HepG2 (cell line): Measurements from ENCODE around the gene TOR4A. TPM values are rescaled to one million over a fixed set of nuclear protein-coding genes. Genes with fewer than 3 reads are reported as not detected.

Source experiments
- DZIP1 ChIP-seq: sonication (generic); formaldehyde crosslinking; IDR thresholded peaks from 2 replicates; pipeline ENCODE4 v1.5.0; 2020; ENCODE audit warnings: mild to moderate bottlenecking, missing genetic modification reagents
- EED ChIP-seq: sonication (generic); formaldehyde crosslinking; IDR thresholded peaks from 2 replicates; pipeline ENCODE4 v1.5.0; 2020; ENCODE audit warnings: mild to moderate bottlenecking, missing genetic modification reagents
- ETS1 ChIP-seq: sonication (generic); formaldehyde crosslinking; IDR thresholded peaks from 2 replicates; pipeline ENCODE4 v1.4.0; 2020; ENCODE audit warnings: missing genetic modification reagents
- EZH2 ChIP-seq: conservative IDR thresholded peaks from 2 replicates; pipeline ENCODE4 v1.6.1; 2012; ENCODE audit warnings: mild to moderate bottlenecking, low read depth, low read length, moderate library complexity
- HDAC1 ChIP-seq: sonication (generic); formaldehyde crosslinking; IDR thresholded peaks from 2 replicates; pipeline ENCODE4 v1.5.1; 2020; ENCODE audit warnings: mild to moderate bottlenecking, missing genetic modification reagents
- HNF4A ChIP-seq: sonication (generic); formaldehyde crosslinking; IDR thresholded peaks from 2 replicates; pipeline ENCODE4 v1.4.0; 2020; ENCODE audit warnings: missing genetic modification reagents
- HNRNPH1 ChIP-seq: fragments of 200-400 bp; formaldehyde crosslinking; optimal IDR thresholded peaks from 2 replicates; pipeline ENCODE3; 2017; ENCODE audit warnings: mild to moderate bottlenecking, low read depth, low read length
- NBN ChIP-seq: fragments of 450-650 bp; conservative IDR thresholded peaks from 2 replicates; pipeline ENCODE4 v1.6.1; 2017
- NFIC ChIP-seq: IDR thresholded peaks from 2 replicates; pipeline ENCODE4 v1.6.1; 2012; ENCODE audit warnings: mild to moderate bottlenecking, low read length, inconsistent platforms
- POGZ ChIP-seq: sonication (generic); formaldehyde crosslinking; IDR thresholded peaks from 2 replicates; pipeline ENCODE4 v1.4.0; 2020; ENCODE audit warnings: mild to moderate bottlenecking, missing genetic modification reagents
- RAD21 ChIP-seq: fragments of 450-650 bp; formaldehyde crosslinking; IDR thresholded peaks from 2 replicates; pipeline ENCODE4 v1.5.0; 2020; ENCODE audit warnings: mild to moderate bottlenecking
- RXRA ChIP-seq: sonication (generic); formaldehyde crosslinking; IDR thresholded peaks from 2 replicates; pipeline ENCODE4 v1.5.1; 2020; ENCODE audit warnings: missing genetic modification reagents
- SIN3B ChIP-seq: fragments of 150-350 bp; IDR thresholded peaks from 2 replicates; pipeline ENCODE4 v1.6.1; 2014; ENCODE audit warnings: low read length
- SKI ChIP-seq: fragments of 450-650 bp; IDR thresholded peaks from one replicate; pipeline ENCODE4 v1.6.1; 2018; ENCODE audit warnings: mild to moderate bottlenecking; ENCODE audit not compliant: partially characterized antibody
- TOPORS ChIP-seq: sonication (generic); formaldehyde crosslinking; IDR thresholded peaks from 2 replicates; pipeline ENCODE4 v1.8.0; 2023; ENCODE audit warnings: mild to moderate bottlenecking, missing genetic modification reagents
- YEATS4 ChIP-seq: sonication (generic); formaldehyde crosslinking; IDR thresholded peaks from 2 replicates; pipeline ENCODE4 v1.4.0; 2020; ENCODE audit warnings: missing genetic modification reagents, borderline replicate concordance
- ZBTB3 ChIP-seq: sonication (generic); formaldehyde crosslinking; IDR thresholded peaks from 2 replicates; pipeline ENCODE4 v1.4.0; 2020; ENCODE audit warnings: low read depth, mild to moderate bottlenecking, moderate library complexity, missing genetic modification reagents, borderline replicate concordance
- ZBTB44 ChIP-seq: sonication (generic); formaldehyde crosslinking; IDR thresholded peaks from 2 replicates; pipeline ENCODE4 v1.4.0; 2020; ENCODE audit warnings: missing genetic modification reagents
- ZNF10 ChIP-seq: sonication (generic); formaldehyde crosslinking; IDR thresholded peaks from 2 replicates; pipeline ENCODE4 v1.4.0; 2020; ENCODE audit warnings: mild to moderate bottlenecking, low read depth, missing genetic modification reagents, borderline replicate concordance
- ZNF275 ChIP-seq: sonication (generic); formaldehyde crosslinking; IDR thresholded peaks from 2 replicates; pipeline ENCODE4 v1.8.0; 2022; ENCODE audit warnings: missing genetic modification reagents, mild to moderate bottlenecking, inconsistent platforms, borderline replicate concordance
- ZNF3 ChIP-seq: IDR thresholded peaks from 2 replicates; pipeline ENCODE4 v1.7.0; 2017; ENCODE audit warnings: inconsistent platforms
- ZNF430 ChIP-seq: sonication (generic); formaldehyde crosslinking; IDR thresholded peaks from 2 replicates; pipeline ENCODE4 v1.9.0; 2021; ENCODE audit warnings: mild to moderate bottlenecking, missing genetic modification reagents
- ZNF431 ChIP-seq: sonication (generic); formaldehyde crosslinking; IDR thresholded peaks from 2 replicates; pipeline ENCODE4 v1.9.0; 2022; ENCODE audit warnings: missing genetic modification reagents, low read depth, mild to moderate bottlenecking, borderline replicate concordance
- ZNF605 ChIP-seq: sonication (generic); formaldehyde crosslinking; IDR thresholded peaks from 2 replicates; pipeline ENCODE4 v1.8.0; 2022; ENCODE audit warnings: mild to moderate bottlenecking, missing genetic modification reagents
- ZNF777 ChIP-seq: sonication (generic); formaldehyde crosslinking; IDR thresholded peaks from 2 replicates; pipeline ENCODE4 v1.4.0; 2020; ENCODE audit warnings: missing genetic modification reagents
- polyA plus RNA-seq, 8 experiments: library from polyadenylated mRNA; depleted of rRNA in 3 of 8; stranded (reverse) in 7 of 8; unstranded in 1 of 8; fragments of >200 nt; fragmentation: Illumina TruSeq in 4 of 8; extraction: Trizol in 4 of 8; gene quantifications; 2 replicates each; pipeline versions ENCODE4 v1.2.1 to v1.2.3, GENCODE V29; 2011 to 2016; ENCODE audit warnings: low read depth in 4 of 8, missing spikeins in 1 of 8, mixed read lengths in 1 of 8; ENCODE audit not compliant: insufficient read depth in 1 of 8
- total RNA-seq, 5 experiments: library from RNA; depleted of rRNA; stranded (reverse); fragments of >200 nt; fragmentation: Illumina TruSeq; extraction: Trizol; gene quantifications; 2 replicates each; pipeline ENCODE4 v1.2.3, GENCODE V29; 2016; ENCODE audit warnings: low read depth in 1 of 5

The TOR4A gene
- total and polyA plus RNA-seq, 2 of the 13 experiments (the other 11 are each of a cell fraction or from before 2014, with no cell fraction given), result 11.1 to 14.2 TPM

GRCh38 chr9:137254624-137255447 is 22.7 kb upstream of the TOR4A start, which contains the start of gene NELFB (continued):
- TF ChIP-seq EZH2 (no peak), ZBTB3 (CRISPR knock-in tag) (no peak), HDAC1 (CRISPR knock-in tag) (no peak; the same call in none of the 2 replicates), YEATS4 (CRISPR knock-in tag) (0 out of 2 replicates have a peak, but pooled peaks have one; percentile 69), DZIP1 (CRISPR knock-in tag) (0 out of 2 replicates have a peak, but pooled peaks have one; percentile 27), ZNF777 (CRISPR knock-in tag) (0 out of 2 replicates have a peak, but pooled peaks have one; percentile 57), SKI (peak; percentile 23), ZNF605 (no peak), SIN3B (peak; percentile 78; the same call in 1 of the 2 replicates), ZNF3 (CRISPR knock-in tag) (no peak), HNRNPH1 (peak; percentile 94), EED (CRISPR knock-in tag) (no peak), HNF4A (CRISPR knock-in tag) (peak; percentile 35; the same call in 1 of the 2 replicates), ZNF430 (CRISPR knock-in tag) (peak; percentile 87), ETS1 (CRISPR knock-in tag) (no peak), RXRA (CRISPR knock-in tag) (peak; percentile 11; the same call in 1 of the 2 replicates), NFIC (no peak), RAD21 (CRISPR knock-in tag) (peak; percentile 45; the same call in 1 of the 2 replicates), TOPORS (CRISPR knock-in tag) (peak; percentile 40; the same call in 1 of the 2 replicates), NBN (no peak), POGZ (CRISPR knock-in tag) (no peak), ZNF10 (CRISPR knock-in tag) (no peak), ZNF275 (no peak), ZBTB44 (CRISPR knock-in tag) (no peak), ZNF431 (CRISPR knock-in tag) (no peak)
